HG03095 (cell line): ENCODE data around the gene VWF.
"Not testable (repeated sequence)": the region's sequence is repeated elsewhere in the genome, so short reads cannot be mapped to it uniquely, and the experiment has no call there.

Experiments
- ATAC-seq: cut with Tn5 transposase; IDR thresholded peaks from one replicate; pipeline ENCODE4 v1.9.1; 2021; ENCODE audit warnings: moderate library complexity; ENCODE audit not compliant: unreplicated experiment

VWF gene

DNA sequence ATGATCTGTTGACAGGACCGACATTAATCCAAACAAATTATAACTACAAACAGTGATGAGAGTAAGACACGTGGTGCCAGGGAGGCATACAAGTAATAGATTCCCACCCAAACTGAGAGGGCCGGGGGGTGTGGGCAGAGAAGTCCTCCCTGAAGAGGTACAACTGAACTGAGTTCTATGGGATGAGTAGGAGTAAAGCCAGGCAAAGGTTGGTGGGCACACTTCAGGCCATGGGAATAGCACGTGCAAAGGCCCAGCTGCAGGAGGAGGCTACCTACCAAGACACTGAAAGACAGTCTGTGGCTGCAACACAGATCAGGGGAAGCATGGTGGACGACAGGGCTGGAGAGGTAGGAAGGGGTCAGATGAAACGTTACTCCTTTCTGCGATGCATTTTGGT lies 22.0 kb upstream of the VWF start:
- no peak for ATAC-seq

GRCh38 chr12:6145564-6145963 lies 21.1 kb upstream of the VWF start:
- ATAC-seq: no peak

GRCh38 chr12:6143303-6143675 lies 18.8 kb upstream of the VWF start:
- no peak for ATAC-seq

GRCh38 chr12:6142368-6143302 lies 18.2 kb upstream of the VWF start:
- not testable (repeated sequence) for ATAC-seq

DNA sequence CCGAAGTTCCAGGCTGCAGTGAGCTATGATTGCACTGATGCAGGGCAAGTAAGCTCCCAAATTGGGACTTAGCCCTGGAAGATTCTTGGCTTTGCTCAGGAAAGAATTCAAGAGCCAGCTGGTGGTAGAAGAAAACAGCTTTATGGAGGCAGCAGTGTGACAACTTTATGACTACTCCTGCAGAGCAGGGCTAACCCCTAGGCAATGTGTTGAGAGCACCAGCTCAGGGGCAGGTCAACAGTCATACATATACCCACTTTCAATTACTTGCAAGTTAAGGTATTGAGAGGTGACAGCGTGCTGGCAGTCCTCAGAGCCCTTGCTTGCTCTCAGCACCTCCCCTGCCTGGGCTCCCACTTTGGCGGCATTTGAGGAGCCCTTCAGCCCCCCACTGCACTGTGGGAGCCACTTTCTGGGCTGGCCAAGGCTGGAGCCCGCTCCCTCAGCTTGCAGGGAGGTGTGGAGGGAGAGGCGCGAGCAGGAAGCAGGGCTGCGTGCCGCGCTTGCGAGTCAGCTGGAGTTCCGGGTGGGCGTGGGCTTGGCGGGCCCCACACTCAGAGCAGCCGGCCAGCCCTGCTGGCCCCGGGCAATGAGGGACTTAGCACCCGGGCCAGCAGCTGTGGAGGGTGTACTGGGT lies 17.4 kb upstream of the VWF start:
- ATAC-seq: not testable (repeated sequence)

DNA sequence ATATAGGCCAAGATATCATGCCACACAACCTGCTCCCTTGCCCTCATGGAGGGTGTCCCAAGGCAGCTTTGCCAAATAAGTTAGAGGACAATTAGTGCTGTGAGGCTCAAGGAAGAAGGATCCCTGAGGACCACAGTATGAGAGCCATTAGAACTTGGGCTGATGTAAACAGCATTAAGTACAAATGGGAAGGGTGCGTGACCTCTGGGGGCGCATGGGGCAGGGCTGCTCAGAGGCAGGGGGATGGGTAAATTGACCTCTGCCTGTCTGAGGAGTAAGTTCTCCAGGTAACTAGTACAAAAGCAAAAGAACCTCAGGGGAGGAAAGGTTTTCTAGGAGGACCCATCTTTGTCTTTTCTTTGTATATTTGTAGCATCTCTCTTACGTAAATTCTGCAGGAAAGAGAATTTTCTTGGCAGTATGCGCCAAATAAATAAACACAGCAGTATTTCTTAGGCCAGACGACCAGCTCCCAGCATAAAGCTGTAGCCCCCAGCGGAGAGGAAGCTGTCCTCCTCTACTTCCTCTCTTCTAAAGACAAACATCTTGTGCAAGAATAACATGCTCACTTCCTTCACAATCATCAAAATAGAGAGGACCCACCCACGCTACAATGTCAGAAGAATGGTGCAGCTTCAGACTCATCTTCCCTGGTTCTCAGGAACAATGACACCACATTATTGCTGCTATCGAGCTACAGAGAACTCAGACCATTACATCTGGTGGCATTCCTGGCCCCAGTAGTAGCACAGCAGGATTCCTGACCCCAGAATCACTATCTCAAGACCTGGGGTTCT lies 16.4 kb upstream of the VWF start:
- ATAC-seq: no peak

- no peak for ATAC-seq
Measured at GRCh38 chr12:6135071-6135470, 10.6 kb upstream of the VWF start.

- no peak for ATAC-seq
Measured at GRCh38 chr12:6133642-6134041, 9.2 kb upstream of the VWF start.

DNA sequence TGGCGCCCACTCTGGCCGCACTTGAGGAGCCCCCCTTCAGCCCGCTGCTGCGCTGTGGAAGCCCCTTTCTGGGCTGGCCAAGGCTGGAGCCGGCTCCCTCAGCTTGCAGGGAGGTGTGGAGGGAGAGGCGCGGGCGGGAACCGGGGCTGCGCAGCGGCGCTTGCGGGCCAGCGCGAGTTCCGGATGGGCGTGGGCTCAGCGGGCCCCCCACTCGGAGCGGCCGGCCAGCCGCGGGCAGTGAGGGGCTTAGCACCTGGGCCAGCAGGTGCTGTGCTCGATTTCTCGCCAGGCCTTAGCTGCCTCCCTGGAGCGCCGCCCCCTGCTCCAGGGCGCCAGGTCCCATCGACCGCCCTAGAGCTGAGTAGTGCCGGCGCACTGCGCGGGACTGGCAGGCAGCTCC lies 8.0 kb upstream of the VWF start:
- no peak for ATAC-seq

GRCh38 chr12:6125310-6125608 lies 789 bp upstream of the VWF start:
- ATAC-seq: no peak

DNA sequence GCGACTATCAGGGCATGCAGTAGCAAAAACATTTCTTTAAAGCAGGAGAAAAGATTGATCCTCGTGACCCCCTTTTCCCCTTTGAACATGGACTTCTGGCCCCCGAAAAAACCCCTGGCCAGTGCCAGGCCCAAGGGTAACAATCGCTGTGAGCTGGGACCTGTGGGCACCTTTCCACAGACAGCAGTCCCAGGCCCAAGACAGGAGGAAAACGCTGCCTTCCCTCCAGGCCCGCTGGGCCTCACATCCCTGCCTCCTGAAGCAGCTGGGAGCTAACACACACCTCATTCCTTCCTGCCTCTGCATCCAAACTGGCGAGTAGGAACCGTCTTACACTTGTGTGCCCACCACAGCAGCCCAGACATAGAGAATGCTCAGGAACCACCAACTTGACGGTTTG lies 1.2 kb downstream of the VWF start:
- no peak for ATAC-seq

GRCh38 chr12:6122201-6122600 lies 2.3 kb downstream of the VWF start:
- ATAC-seq: no peak

DNA sequence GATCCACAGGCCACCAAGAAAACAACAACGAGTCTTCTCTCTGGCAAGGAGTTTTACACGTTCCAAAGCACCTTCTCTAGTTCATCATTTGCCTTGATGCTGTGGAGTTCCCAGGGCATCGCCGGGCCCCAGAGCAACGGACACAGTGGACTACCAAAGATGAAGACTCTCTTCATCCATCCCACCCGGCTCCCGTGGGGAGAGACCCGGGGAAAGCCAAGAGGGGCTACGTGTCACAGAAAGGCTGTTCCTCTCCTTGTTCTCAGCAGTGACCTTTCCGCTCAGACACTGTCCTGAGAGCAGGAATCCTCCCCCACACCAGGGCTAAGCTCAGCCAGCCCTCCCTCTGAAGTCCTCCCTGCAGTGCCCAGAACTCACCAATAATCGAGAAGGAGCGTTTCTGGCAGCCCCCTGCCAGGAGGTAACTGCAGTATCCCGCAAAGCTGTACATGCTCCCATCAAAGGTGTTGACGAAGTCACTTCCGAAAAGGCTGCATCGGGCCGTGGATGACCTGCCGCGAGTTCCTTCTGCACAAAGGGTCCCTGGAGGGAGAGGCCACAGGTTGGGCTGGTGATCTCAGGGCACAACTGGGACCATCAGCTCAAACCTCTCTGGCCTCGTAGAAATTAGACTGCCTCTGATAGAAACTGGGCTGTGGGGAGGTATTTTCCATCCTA lies 3.5 kb downstream of the VWF start:
- no peak for ATAC-seq

- no peak for ATAC-seq
Measured at GRCh38 chr12:6118891-6119568, 5.4 kb downstream of the VWF start.

GRCh38 chr12:6116471-6117021 lies 7.9 kb downstream of the VWF start:
- ATAC-seq: no peak

DNA sequence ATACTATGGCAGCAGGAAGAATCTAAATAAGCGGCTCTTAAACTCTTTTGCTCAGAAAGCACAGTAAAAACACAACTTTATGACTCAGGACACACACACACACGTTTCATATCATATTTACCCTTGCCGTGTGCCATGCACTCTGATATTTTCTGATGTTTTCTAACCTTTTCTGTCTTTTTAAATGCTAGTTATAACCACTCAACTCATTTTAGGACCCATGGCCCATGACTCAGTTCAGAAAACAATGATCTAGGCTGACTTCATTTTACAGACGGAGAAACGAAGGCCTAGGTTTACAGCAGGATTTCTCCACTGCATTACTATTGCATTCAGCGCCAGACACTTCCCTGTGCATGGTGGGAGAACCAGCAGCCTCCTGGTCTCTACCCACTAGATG lies 9.1 kb downstream of the VWF start:
- no peak for ATAC-seq

GRCh38 chr12:6114476-6114870 lies 10.0 kb downstream of the VWF start:
- ATAC-seq: no peak

DNA sequence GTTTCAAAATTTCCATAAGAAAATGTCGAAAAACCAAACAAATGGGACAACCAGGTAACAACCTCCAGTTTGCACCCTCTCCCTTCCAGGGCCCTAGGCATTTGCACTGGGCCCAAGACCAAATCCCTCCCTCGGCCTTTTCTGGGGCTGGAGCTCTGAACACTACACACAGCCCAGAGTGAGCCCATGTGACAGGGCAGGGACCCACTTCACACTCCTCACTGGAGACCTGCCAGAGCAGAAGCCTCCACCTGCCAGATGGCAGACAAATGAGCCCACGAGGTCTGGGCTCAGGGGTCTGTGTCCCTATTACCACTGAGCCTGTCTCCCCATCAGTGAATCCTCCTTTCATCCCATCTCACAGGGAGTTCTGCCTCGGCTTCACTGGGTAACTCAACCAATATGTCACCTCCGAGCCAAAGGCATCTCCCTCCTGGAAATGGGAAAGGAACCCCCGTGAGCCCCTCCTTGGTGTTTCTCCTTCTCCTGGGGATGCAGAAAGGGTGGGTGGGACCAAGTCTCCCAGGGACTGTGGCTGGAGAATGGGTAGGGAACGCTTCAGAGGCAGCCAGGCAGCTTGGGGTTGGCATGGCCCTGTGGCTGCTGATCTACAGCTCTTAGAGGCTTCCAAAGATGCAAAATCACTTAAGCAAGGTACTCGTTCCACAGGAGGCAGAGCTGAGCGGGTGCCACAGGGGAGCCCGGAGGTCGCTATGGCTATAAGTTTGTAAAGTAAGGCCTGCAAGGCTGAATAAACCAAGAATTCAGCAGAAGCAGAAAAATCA lies 10.6 kb downstream of the VWF start:
- ATAC-seq: no peak

GRCh38 chr12:6112004-6112403 lies 12.5 kb downstream of the VWF start:
- no peak for ATAC-seq

- ATAC-seq: no peak
Measured at GRCh38 chr12:6110006-6110405, 14.5 kb downstream of the VWF start.
